SK-N-DZ (cell line): ENCODE measurements around the gene HP.
"Not testable (repeated sequence)": the region's sequence is repeated elsewhere in the genome, so short reads cannot be mapped to it uniquely, and the experiment has no call there.

Source experiments
- DNase-seq: peaks from one replicate; pipeline ENCODE4 v3.0.0-alpha.2; 2015; ENCODE audit warnings: low spot score

Gene HP

DNA sequence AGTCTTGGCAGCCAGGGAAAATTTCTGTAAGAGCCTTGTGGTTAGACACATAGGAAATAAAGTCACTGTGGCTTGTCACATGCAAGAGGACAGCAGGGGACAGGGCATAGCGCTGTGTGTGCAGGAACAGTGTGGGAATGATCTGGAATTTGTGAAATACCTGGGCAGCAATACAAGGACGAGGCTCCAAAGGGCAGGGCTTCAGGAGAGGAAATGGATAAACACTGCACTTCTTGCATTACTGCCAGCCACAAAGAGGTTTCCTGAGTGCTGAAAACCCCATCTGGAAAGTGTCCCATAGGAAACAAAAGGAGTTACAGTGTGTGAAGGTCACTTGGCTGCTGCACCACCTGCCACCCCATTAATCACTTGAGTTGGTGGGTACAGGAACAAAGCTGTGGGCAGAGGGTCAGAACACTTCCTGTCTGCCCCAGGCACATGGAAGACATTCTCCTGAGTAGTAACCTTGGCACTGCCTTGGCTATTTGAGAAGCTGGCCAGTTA is 12.1 kb upstream of the HP start:
- DNase-seq = no peak

GRCh38 chr16:72043058-72043457 is 11.2 kb upstream of the HP start:
- DNase-seq = no peak

DNA sequence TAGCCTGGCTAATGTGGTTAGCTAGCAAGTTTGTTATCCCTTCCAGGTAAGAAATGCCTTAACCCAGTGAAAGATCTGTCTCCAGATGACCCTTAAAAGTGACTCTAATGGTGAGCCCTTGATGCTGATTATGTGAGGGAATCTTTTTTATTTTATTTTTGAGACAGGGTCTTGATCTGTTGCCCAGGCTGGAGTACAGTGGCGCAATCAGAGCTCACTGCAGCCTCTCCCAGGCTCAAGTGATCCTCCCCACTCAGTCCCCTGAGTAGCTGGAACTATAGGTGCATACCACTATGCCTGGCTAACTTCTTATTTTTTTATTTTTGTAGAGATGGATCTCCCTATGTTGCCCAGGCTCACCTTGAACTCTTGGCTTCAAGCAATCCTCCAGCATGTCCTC is 10.8 kb upstream of the HP start:
- DNase-seq = no peak

DNA sequence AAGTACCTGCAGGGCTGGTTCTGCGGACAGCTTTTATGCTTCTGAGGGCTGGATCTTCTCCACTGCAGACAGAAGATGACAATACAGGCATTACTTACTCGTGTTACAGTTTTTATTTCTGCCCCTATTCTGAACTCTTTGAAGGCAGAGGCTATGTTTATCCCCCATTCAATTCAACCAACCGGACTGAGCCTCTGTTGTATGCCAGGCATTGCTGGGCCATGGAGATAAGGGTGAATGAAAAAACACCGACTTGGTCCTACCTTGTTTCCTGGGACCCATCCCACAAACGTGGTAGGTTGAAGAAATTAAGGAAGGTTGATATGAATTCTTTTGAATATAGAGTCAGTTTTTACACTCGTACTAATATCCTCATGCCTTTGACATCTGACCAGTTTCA is 10.0 kb upstream of the HP start:
- DNase-seq = no peak

DNA sequence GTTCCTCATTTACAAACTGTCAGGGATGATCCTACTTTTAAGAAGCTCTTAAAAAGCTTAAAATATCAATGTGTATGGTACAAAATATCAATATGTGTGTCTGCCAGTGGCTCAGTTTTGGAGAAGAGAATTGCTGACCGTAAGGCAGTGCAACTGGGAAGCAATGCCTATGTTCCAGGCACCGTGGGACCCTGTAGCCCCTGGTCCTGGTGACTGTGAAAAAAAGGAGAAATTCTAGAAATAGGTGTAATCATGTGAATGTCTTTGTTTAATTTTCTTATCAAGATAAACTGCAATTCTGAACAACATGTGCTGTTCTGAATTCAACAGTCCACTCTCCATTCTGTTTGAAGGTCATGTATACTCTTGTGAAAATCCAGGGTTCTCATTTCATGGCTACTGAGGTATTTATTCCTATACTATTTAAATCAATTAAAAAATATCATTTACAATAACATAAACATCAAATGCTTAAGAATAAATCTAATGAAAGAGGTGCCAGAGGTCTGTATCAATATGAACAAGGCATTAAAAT is 9.4 kb upstream of the HP start:
- no peak for DNase-seq

GRCh38 chr16:72049110-72049509 is 5.2 kb upstream of the HP start:
- no peak for DNase-seq

DNA sequence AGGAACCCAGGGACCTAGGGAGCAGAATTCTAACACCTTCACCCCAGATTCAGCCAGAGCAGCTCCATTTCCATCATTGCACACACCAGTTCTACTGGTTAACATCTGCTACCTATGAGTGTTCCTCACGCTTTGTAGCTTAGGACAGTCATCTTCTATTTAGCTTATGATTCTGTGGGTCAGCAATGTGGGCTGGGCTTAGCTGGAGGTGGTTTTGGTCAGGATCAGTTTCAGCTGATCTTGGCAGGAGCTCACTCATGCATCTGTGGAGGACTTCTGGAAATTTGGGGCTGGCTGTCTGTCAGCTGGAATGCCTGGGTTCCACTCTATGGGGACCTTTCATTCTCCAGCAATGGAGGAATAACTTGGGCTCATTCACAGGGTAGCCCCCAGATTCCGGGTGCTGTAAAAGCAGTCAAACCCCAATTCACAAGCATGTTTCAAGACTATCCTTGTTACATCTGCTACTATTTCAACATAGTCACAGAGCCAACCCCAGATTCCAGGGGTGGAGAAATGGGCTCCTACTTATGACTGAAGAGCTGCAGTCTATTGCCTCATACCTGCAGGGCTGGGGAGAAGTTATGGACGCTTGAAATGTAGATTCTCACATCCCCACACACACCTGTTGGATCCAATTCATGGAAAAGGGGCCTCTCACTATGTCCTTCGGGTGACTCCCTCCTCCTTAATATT is 3.4 kb upstream of the HP start:
- no peak for DNase-seq

- no peak for DNase-seq
These were observed 2.5 kb upstream of the HP start for GRCh38 chr16:72051818-72052217.

- DNase-seq = no peak
These were observed 1.6 kb downstream of the HP start for GRCh38 chr16:72055911-72056310.

DNA sequence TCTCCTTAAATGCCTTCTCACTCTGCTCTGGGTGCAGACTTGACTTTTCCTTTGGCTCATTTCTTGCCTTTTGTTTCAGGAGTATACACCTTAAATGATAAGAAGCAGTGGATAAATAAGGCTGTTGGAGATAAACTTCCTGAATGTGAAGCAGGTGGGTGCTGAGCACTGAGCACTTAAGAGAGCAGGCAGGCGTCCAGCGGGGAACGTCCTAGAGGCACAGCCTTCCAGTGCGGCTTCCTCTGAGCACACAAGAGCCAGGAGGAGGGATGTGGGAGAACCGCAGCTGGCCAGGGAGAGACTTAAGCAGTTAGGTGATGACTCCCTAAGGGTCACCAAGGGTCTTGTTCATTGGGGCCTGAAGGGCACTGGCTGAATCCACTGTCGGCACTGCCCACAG is 3.0 kb downstream of the HP start:
- DNase-seq = not testable (repeated sequence)

- not testable (repeated sequence) for DNase-seq
These were observed 4.8 kb downstream of the HP start for GRCh38 chr16:72059060-72059459.

DNA sequence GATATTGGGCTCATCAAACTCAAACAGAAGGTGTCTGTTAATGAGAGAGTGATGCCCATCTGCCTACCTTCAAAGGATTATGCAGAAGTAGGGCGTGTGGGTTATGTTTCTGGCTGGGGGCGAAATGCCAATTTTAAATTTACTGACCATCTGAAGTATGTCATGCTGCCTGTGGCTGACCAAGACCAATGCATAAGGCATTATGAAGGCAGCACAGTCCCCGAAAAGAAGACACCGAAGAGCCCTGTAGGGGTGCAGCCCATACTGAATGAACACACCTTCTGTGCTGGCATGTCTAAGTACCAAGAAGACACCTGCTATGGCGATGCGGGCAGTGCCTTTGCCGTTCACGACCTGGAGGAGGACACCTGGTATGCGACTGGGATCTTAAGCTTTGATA is 6.1 kb downstream of the HP start:
- no peak for DNase-seq

DNA sequence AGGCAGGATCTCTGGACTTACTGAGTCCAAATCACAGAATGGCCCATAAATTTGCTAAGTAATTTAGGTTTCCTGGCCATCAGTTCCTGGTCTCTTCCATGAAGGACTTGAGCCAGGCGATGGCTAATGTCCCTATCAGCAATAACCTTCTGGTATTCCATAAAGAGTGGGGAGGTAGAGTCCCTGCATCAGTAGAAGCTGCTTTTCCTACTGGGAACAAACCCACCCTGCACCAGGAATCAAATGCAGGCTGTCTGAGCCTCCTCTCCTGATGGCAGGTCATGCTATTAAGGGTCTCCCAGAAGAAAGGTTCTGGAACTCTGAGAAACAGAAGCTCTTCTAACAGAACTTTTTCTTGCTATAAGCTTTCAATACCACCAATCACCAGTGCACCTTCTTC is 7.3 kb downstream of the HP start:
- DNase-seq = no peak

DNA sequence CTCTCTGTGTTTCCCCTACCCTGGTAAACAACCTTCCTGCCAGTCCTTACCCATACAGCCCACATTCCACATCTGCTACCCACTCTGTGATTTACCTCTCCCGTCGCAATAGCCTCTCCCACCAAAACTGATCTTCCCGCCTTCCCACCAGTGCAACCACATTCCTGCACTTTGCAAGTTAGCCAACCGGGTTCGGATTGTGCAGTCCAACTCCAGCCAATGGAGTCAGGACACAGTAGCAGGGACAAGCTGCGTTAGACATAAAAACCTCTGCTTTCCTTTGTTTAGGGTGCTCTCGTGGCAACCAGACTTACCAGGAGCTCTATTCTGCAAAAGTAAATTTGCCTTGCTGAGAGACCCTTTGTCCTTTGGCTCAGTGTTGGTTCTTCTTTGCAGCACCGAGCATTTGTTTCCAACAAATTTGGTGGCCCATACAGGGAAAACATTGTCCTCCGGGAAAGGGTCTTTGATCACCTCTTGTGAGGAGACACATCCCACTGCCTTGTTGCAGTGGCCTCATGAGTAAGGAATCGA is 10.1 kb downstream of the HP start:
- no peak for DNase-seq

DNA sequence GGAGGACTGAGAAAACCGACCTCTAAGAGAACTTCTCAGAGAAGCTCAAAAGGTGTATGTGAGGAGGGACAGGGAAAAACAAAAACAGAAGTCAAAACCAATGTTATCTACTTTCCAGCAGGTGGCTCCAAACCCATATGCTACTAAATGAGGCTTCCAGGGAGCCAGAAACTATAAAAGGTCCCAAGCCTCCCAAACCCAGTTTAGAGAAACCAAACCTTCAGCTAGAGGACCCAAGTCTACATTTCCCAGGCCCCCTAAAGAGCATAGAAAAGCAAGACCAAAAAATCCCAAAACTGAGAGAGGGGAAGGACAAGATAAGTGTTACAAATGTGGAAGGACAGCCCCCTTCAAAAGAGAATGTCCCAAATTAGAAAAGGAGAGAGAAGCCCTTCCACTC is 12.4 kb downstream of the HP start:
- peak; percentile 59 for DNase-seq

- DNase-seq = no peak
These were observed 14.6 kb downstream of the HP start for GRCh38 chr16:72068930-72069329.

- no peak for DNase-seq
These were observed 18.4 kb downstream of the HP start for GRCh38 chr16:72072514-72073342.

DNA sequence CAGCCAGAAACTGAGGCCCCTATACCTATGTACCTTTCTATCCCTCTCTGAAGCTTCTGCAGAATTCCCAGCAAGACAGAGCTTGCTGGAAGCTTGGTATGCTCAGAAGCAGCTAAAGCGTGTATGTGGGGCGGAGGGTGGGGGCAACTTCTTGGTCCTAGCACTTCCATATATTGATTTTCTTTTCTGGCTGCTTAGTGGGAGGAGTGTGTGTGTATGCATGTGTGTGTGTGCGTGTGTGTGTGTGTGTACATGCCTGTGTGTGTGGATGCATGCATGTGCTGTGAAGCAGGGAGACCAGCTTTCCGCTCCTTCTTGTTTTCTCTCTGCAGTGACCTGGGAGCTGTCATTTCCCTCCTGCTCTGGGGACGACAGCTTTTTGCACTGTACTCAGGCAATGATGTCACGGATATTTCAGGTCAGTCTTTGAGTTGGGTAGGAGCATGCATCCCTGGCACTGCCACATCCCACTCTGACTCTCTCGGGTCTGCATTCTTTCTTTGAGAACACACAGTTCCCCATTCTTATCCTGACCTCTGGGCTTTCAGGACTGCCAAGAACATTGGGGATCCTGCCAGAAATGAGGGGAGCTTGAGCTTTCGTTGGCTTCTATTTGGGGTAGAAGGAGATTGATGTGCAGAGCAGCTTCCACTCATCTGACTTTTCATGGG is 19.4 kb downstream of the HP start:
- DNase-seq = no peak

GRCh38 chr16:72075067-72075466 is 20.8 kb downstream of the HP start:
- DNase-seq = not testable (repeated sequence)

GRCh38 chr16:72076991-72077706 is 22.8 kb downstream of the HP start:
- DNase-seq = not testable (repeated sequence)

DNA sequence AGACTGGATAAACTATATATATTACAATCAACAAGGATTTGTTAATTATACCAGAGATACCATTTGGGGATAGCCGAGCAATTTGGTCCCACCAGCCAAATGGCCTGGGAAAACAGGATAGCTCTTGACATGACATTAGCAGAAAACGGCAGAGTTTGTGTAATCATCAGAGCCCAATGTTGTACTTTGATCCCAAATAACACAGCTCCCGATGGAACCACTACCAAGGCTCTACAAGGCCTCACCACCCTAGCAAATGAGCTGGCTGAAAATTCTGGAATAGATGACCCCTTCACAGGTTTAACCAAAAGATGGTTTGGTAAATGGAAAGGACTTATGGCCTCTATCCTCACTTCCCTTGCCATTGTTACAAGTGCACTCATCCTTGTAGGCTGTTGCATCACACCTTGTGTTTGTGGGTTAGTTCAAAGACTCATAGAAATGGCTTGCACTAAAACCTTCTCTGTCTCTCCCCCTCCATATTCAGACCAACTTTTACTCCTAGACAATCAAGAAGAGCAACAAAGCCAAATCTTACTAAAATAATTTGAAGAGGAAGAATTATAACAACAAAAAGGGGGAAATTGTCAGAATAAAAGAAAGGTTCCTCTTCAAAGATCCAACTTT is 29.6 kb downstream of the HP start:
- no peak for DNase-seq
